ENCODE results near the gene LMO1. TPM values are rescaled to one million over a fixed set of nuclear protein-coding genes. Genes with fewer than 3 reads are reported as not detected.

LMO1 gene
- total and polyA plus RNA-seq, 9 of the 15 experiments (the other 6 are each of a cell fraction or from before 2014, with no cell fraction given): not detected

GRCh38 chr11:8190431-8190830 is 73.2 kb downstream of the LMO1 start:
- Histone ChIP-seq H3K27me3 (ENCODE audit: control insufficient read depth in 2 of 2, insufficient read depth in 2 of 2, low read length in 2 of 2) (peaks cover 0 to 6% of the 10 kb centered on the region in 2 experiments; a peak in 2 of 5 replicates), H3K9me1 (ENCODE audit: control insufficient read depth, insufficient read depth, low read length) (no peaks in the 10 kb centered on the region), H3K4me2 (ENCODE audit: insufficient read depth, low read length) (no peak overlapping the region), H3K4me1 (replicated peaks in 1 of 2; ENCODE audit: control insufficient read depth in 2 of 2, insufficient read depth in 2 of 2, low read length in 2 of 2) (peaks cover 0 to 3% of the 10 kb centered on the region in 2 experiments; a peak in 1 of 5 replicates), H3K36me3 (ENCODE audit: control insufficient read depth, insufficient read depth, low read length) (no peaks in the 10 kb centered on the region), H2AFZ (ENCODE audit: low read depth, low read length) (no peak overlapping the region), H3K79me2 (ENCODE audit: control insufficient read depth, insufficient read depth, low read length) (no peaks in the 10 kb centered on the region), H3K27ac (ENCODE audit: extremely low read depth, low read depth, low read length) (no peak overlapping the region), H3K9ac (ENCODE audit: insufficient read depth in 1 of 2, low read depth in 2 of 2, low read length in 2 of 2) (no peak overlapping the region), H4K20me1 (replicated peaks; ENCODE audit: control insufficient read depth, insufficient read depth, low read length) (peaks cover 9% of the 10 kb centered on the region), H3K4me3 (no peak overlapping the region), H3K9me3 (replicated peaks; ENCODE audit: control insufficient read depth, insufficient read depth, low read depth, low read length) (no peaks in the 10 kb centered on the region)
- intact Hi-C loops (cut with micrococcal nuclease) (loop anchor here (10.0 kb wide), 1 partner anchor 374 kb away; no protein-coding TSS in a partner anchor), in situ Hi-C loops (cut with MboI) (no loop called here)
- FAIRE-seq (no peak), ATAC-seq (no peak), DNase-seq (ENCODE audit: extremely low read depth in 1 of 4, low spot score in 3 of 4) (no peak)
- ChIA-PET POLR2A (interaction anchor here (1.9 kb wide), 1 partner anchor 15 kb away, joined by 7 read pairs; no protein-coding TSS in a partner anchor), CTCF (ENCODE audit: low intra/inter-chr PET ratio) (no interaction called here)
- no peak for TF ChIP-seq BCOR (IDR thresholded peaks at IDR 0.05)
- TF ChIP-seq ZNF384 (IDR thresholded peaks at IDR 0.05; ENCODE audit: low read depth, low read length): no peak
- no peak for TF ChIP-seq ZNF311 (CRISPR knock-in tag; IDR thresholded peaks at IDR 0.05)
- TF ChIP-seq ZNF431 (CRISPR knock-in tag; IDR thresholded peaks at IDR 0.05): no peak
- no peak for TF ChIP-seq SLC30A9 (CRISPR knock-in tag; IDR thresholded peaks at IDR 0.05)
- TF ChIP-seq XRCC4 (IDR thresholded peaks at IDR 0.05; ENCODE audit: extremely low read depth, insufficient read depth, insufficient read length): no peak
- TF ChIP-seq ZNF644 (tag; IDR thresholded peaks at IDR 0.05; ENCODE audit: low read depth): no peak
- TF ChIP-seq ZNF253 (CRISPR knock-in tag; conservative IDR thresholded peaks at IDR 0.05): no peak
- TF ChIP-seq HMGXB4 (CRISPR knock-in tag; IDR thresholded peaks at IDR 0.05): no peak
- no peak for TF ChIP-seq ESRRA (IDR thresholded peaks at IDR 0.05; ENCODE audit: borderline replicate concordance, low read depth)
- TF ChIP-seq DEAF1 (CRISPR knock-in tag; IDR thresholded peaks at IDR 0.05): no peak
- no peak for TF ChIP-seq ZBTB34 (CRISPR knock-in tag; IDR thresholded peaks at IDR 0.05)
- BruUV-seq (replicated peaks): no TSS peak
- 3% methylated on average over 2 of the region's 2 CpGs for WGBS (ENCODE audit: insufficient coverage, low coverage, missing lambda C conversion rate)
